ENCODE data around the gene GTF2H1.

Gene GTF2H1

GRCh38 chr11:18368221-18368620 lies 45.9 kb downstream of the GTF2H1 start:
- H3K9ac ChIP-seq (ENCODE audit: low read length) = no peak overlapping the region
- no peak overlapping the region for H3K4me2 ChIP-seq (ENCODE audit: low read length)
- peaks cover 34% of the 10 kb centered on the region for H3K36me3 ChIP-seq (ENCODE audit: insufficient read depth, low read length)

DNA sequence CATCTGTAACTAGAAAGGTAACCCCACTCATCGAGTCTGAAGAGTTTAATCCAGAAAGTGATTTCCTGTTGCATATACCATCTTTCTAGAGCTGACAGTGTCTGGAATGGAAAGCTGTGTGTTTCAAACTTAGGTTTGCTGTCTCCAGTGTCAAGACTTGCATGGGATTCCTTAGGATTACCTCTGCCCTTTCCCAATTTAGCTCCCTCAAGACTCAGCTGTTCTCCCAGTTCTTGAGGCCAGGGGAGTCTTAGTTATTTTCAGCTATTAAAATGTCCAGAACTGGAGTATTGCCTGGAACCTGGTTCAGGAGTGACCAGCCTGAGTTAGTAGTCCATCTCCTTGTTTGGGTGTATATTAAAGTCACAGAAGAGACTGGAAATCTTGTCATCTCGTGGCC lies 47.0 kb downstream of the GTF2H1 start:
- Histone ChIP-seq H3K9me3 (ENCODE audit: low read length) (no peaks in the 10 kb centered on the region), H3K4me2 (ENCODE audit: low read length) (no peak overlapping the region), H3K27me3 (ENCODE audit: insufficient read depth, low read length) (no peaks in the 10 kb centered on the region), H3K36me3 (ENCODE audit: insufficient read depth, low read length) (peaks cover 23% of the 10 kb centered on the region), H4K20me1 (ENCODE audit: insufficient read depth, low read length) (no peaks in the 10 kb centered on the region), H3K9ac (ENCODE audit: low read length) (no peak overlapping the region), H3K4me3 (ENCODE audit: low read depth, low read length, poor library complexity, severe bottlenecking) (no peak overlapping the region), H3K4me1 (ENCODE audit: insufficient read depth, low read length, severe bottlenecking) (no peaks in the 10 kb centered on the region), H2AFZ (ENCODE audit: low read length) (no peak overlapping the region), H3K79me2 (ENCODE audit: insufficient read depth, low read length) (no peaks in the 10 kb centered on the region), H3F3A (ENCODE audit: insufficient read depth, low read length) (no peaks in the 10 kb centered on the region), H3K27ac (ENCODE audit: low read depth, low read length, poor library complexity, severe bottlenecking) (no peak overlapping the region), H3K9me2 (ENCODE audit: low read depth, low read length) (no peaks in the 10 kb centered on the region)
- TF ChIP-seq CTCF (IDR thresholded peaks at IDR 0.05; ENCODE audit: low read length) (no peak), EZH2 (IDR thresholded peaks at IDR 0.05; ENCODE audit: borderline replicate concordance, low read length) (no peak)

More at GRCh38 chr11:18368221-18368620, 45.9 kb downstream of the GTF2H1 start:
- Histone ChIP-seq H3K9me2 (ENCODE audit: low read depth, low read length) (no peaks in the 10 kb centered on the region), H3F3A (ENCODE audit: insufficient read depth, low read length) (no peaks in the 10 kb centered on the region), H3K27me3 (ENCODE audit: insufficient read depth, low read length) (no peaks in the 10 kb centered on the region), H2AFZ (ENCODE audit: low read length) (no peak overlapping the region), H3K4me1 (ENCODE audit: insufficient read depth, low read length, severe bottlenecking) (no peaks in the 10 kb centered on the region), H3K4me3 (ENCODE audit: low read depth, low read length, poor library complexity, severe bottlenecking) (no peak overlapping the region), H3K79me2 (ENCODE audit: insufficient read depth, low read length) (no peaks in the 10 kb centered on the region), H3K27ac (ENCODE audit: low read depth, low read length, poor library complexity, severe bottlenecking) (no peak overlapping the region), H3K9me3 (ENCODE audit: low read length) (no peaks in the 10 kb centered on the region), H4K20me1 (ENCODE audit: insufficient read depth, low read length) (no peaks in the 10 kb centered on the region)
- TF ChIP-seq EZH2 (IDR thresholded peaks at IDR 0.05; ENCODE audit: borderline replicate concordance, low read length) = no peak
- no peak for TF ChIP-seq CTCF (IDR thresholded peaks at IDR 0.05; ENCODE audit: low read length)

DNA sequence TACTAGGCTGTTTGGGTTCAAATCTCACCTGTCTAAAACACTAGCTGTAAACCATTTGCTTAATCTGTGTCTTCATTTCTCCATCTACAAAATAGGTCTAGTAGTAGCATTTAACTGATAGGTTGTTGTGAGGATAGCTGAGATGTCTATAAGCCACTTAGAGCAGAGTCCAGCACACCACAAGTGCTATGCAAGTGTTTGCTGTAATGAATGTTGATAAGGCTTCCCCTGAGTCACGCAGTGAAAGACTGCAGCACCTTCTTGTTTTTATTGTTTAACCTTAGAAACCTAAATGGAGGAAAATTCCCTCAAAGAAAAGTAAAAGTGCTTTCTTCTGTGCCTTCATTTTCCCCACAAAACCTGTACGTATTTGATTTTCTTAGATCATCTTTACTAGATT lies 48.9 kb downstream of the GTF2H1 start:
- no peaks in the 10 kb centered on the region for H4K20me1 ChIP-seq (ENCODE audit: insufficient read depth, low read length)
- no peaks in the 10 kb centered on the region for H3K27me3 ChIP-seq (ENCODE audit: insufficient read depth, low read length)
- H3K27ac ChIP-seq (ENCODE audit: low read depth, low read length, poor library complexity, severe bottlenecking) = no peak overlapping the region
- H3K9ac ChIP-seq (ENCODE audit: low read length) = no peak overlapping the region
- no peaks in the 10 kb centered on the region for H3F3A ChIP-seq (ENCODE audit: insufficient read depth, low read length)
- H3K36me3 ChIP-seq (ENCODE audit: insufficient read depth, low read length) = peaks cover 8% of the 10 kb centered on the region
- no peaks in the 10 kb centered on the region for H3K4me1 ChIP-seq (ENCODE audit: insufficient read depth, low read length, severe bottlenecking)
- no peaks in the 10 kb centered on the region for H3K9me2 ChIP-seq (ENCODE audit: low read depth, low read length)
- H3K4me2 ChIP-seq (ENCODE audit: low read length) = no peak overlapping the region
- H2AFZ ChIP-seq (ENCODE audit: low read length) = no peak overlapping the region
- no peaks in the 10 kb centered on the region for H3K79me2 ChIP-seq (ENCODE audit: insufficient read depth, low read length)
- TF ChIP-seq CTCF (IDR thresholded peaks at IDR 0.05; ENCODE audit: low read length) = no peak
- no peak for TF ChIP-seq EZH2 (IDR thresholded peaks at IDR 0.05; ENCODE audit: borderline replicate concordance, low read length)
- no peaks in the 10 kb centered on the region for H3K9me3 ChIP-seq (ENCODE audit: low read length)
- H3K4me3 ChIP-seq (ENCODE audit: low read depth, low read length, poor library complexity, severe bottlenecking) = no peak overlapping the region
